ENCODE results near the gene STXBP6.

STXBP6 gene

DNA sequence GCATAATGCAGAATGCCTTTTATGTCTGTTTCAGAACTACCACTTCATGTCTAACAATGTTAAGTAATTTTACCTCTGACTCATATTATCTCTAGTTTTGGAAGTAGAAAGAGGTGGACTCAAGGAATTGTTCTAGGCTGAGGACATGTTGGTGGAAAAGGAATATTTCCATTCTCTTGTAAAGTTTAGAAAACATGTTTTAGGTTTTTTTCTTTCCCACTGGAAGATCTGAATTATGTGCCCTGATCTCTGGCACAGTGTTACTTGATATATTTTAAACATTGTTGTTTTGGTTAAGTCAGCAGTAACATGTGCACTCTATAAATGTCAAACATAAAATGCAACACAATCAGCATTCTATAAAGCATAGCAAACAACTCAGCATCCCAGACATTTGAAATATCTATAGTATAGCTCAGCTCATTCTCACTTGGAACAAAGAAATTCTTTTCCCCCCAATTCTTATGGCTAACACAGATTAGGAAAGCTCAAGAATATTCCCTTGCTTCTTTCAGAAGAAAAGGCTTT is 202.3 kb downstream of the STXBP6 start:
- DNase-seq (ENCODE audit: low read depth, low spot score) = no peak
- ChIA-PET CTCF (no interaction called here), POLR2A (no interaction called here)
- H3K4me3 ChIP-seq (ENCODE audit: low read depth, low read length) = no peak overlapping the region
- TF ChIP-seq, protein P1, sequence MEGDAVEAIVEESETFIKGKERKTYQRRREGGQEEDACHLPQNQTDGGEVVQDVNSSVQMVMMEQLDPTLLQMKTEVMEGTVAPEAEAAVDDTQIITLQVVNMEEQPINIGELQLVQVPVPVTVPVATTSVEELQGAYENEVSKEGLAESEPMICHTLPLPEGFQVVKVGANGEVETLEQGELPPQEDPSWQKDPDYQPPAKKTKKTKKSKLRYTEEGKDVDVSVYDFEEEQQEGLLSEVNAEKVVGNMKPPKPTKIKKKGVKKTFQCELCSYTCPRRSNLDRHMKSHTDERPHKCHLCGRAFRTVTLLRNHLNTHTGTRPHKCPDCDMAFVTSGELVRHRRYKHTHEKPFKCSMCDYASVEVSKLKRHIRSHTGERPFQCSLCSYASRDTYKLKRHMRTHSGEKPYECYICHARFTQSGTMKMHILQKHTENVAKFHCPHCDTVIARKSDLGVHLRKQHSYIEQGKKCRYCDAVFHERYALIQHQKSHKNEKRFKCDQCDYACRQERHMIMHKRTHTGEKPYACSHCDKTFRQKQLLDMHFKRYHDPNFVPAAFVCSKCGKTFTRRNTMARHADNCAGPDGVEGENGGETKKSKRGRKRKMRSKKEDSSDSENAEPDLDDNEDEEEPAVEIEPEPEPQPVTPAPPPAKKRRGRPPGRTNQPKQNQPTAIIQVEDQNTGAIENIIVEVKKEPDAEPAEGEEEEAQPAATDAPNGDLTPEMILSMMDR (IDR thresholded peaks at IDR 0.05; ENCODE audit: insufficient read depth, low read length, missing control alignments) = no peak

DNA sequence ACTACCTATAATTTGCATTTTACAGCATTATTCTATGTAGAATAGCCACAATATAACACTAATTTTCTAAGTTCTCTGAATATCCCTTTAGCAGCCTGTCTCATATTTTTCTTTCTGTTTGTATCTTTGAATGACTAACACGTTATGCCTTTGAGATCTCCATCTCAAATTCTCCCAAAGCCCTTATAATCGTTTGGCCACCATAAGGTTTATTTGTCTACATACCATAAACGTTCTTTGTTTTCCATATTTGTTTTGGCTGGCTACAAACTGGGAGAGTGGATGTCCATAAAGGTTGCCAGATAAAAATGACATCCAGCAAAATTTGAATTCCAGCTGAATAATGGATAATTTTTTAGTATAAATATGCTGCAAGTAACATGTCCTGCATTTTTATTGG is 203.7 kb downstream of the STXBP6 start:
- CTCF ChIA-PET = no interaction called here
- POLR2A ChIA-PET = no interaction called here
- H3K4me3 ChIP-seq (ENCODE audit: low read depth, low read length) = no peak overlapping the region
- TF ChIP-seq, protein P1 (IDR thresholded peaks at IDR 0.05; ENCODE audit: insufficient read depth, low read length, missing control alignments) = no peak
- no peak for DNase-seq (ENCODE audit: low read depth, low spot score)

DNA sequence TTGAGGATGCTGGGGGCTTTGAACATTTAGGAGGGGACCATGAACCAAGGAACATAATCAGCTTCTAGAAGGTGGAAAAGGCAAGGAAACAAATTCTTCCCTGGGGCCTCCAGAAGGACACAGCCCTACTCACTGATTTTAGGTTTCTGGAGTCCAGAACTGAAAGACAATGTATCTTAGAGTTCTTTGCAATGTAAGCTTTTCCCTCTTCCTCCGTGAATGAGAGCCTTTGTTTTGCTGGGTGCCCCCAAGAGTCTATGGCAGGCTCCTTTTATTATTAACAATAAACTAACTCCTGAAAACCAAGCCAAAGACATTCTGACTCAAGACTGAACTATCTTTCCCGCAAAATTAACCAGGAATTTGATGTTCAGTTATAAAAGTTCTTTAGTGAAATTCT is 204.1 kb downstream of the STXBP6 start:
- H3K4me3 ChIP-seq (ENCODE audit: low read depth, low read length) = no peak overlapping the region
- TF ChIP-seq, protein P1 (IDR thresholded peaks at IDR 0.05; ENCODE audit: insufficient read depth, low read length, missing control alignments) = no peak
- no peak for DNase-seq (ENCODE audit: low read depth, low spot score)
- CTCF ChIA-PET = no interaction called here
- POLR2A ChIA-PET = no interaction called here

GRCh38 chr14:24844011-24844410 is 205.9 kb downstream of the STXBP6 start:
- ChIA-PET CTCF (no interaction called here), POLR2A (no interaction called here)
- no peak overlapping the region for H3K4me3 ChIP-seq (ENCODE audit: low read depth, low read length)
- DNase-seq (ENCODE audit: low read depth, low spot score) = no peak
- TF ChIP-seq, protein P1 (IDR thresholded peaks at IDR 0.05; ENCODE audit: insufficient read depth, low read length, missing control alignments) = no peak

GRCh38 chr14:24843494-24843893 is 206.5 kb downstream of the STXBP6 start:
- ChIA-PET POLR2A (no interaction called here), CTCF (no interaction called here)
- DNase-seq (ENCODE audit: low read depth, low spot score) = no peak
- no peak overlapping the region for H3K4me3 ChIP-seq (ENCODE audit: low read depth, low read length)
- TF ChIP-seq, protein P1 (IDR thresholded peaks at IDR 0.05; ENCODE audit: insufficient read depth, low read length, missing control alignments) = no peak

- DNase-seq (ENCODE audit: low read depth, low spot score) = no peak
- ChIA-PET POLR2A (no interaction called here), CTCF (no interaction called here)
- TF ChIP-seq, protein P1 (IDR thresholded peaks at IDR 0.05; ENCODE audit: insufficient read depth, low read length, missing control alignments) = no peak
- H3K4me3 ChIP-seq (ENCODE audit: low read depth, low read length) = no peak overlapping the region
Observed at GRCh38 chr14:24840204-24840893, 209.6 kb downstream of the STXBP6 start.
